HEK293T (cell line): Measurements from ENCODE around the gene SLC43A2.

Experiments used
- ARNT ChIP-seq: fragments of 450-650 bp; IDR thresholded peaks from 2 replicates; pipeline ENCODE4 v1.6.1; 2017; ENCODE audit warnings: mild to moderate bottlenecking
- BHLHE40 ChIP-seq: fragments of 450-650 bp; IDR thresholded peaks from 2 replicates; pipeline ENCODE4 v1.6.1; 2016; ENCODE audit warnings: mild to moderate bottlenecking, moderate library complexity, borderline replicate concordance
- FOXA1 ChIP-seq: fragments of 450-650 bp; IDR thresholded peaks from 2 replicates; pipeline ENCODE4 v1.6.1; 2016; ENCODE audit warnings: mild to moderate bottlenecking
- SP1 ChIP-seq: fragments of 450-650 bp; IDR thresholded peaks from 2 replicates; pipeline ENCODE4 v1.6.1; 2017
- ZNF384 ChIP-seq: fragments of 450-650 bp; IDR thresholded peaks from 2 replicates; pipeline ENCODE4 v1.6.1; 2016

DNA sequence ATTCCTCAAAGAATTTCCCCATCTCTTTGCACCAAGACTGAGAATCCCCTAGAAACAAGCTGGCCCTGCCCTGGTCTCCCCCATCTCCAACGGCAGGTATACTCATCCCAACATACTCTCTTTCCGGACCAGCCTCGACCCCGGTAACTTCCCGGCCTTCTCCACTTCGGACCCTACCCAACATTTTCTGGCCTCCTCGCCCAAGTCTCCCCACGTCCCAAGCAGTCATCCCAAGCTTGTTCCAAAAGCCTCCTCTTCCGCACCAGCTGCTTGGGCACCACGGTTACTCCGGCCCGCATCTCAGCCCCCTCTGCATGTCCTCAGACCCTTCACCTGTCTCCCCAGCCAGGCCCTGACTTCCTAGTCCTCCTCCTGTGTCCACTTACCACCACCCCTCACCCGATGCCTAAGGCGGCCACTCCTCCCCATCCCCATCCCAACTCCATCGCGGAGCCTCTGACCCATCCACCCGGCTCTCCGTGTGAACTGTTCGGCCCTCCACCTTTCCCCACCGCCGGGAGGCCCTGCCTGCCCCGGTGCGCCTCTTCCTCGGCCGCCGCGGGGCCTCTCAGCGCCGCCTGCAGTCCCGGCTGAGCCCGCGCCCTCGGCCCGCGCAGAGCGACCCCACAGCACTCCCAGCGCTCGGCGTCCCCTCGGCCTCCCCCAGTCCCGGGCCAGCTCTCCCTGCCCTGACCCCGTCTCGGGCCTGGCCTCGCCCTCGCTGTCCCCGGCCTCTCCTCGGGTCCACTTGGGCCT is 67.0 kb downstream of the SLC43A2 start:
- TF ChIP-seq BHLHE40: no peak
- no peak for TF ChIP-seq ZNF384
- no peak for TF ChIP-seq SP1
- no peak for TF ChIP-seq FOXA1
- TF ChIP-seq ARNT: no peak
